Heart left ventricle (tissue), 16 donors: ENCODE results near the gene ARHGAP10. TPM values are rescaled to one million over a fixed set of nuclear protein-coding genes. Genes with fewer than 3 reads are reported as not detected.

Experiments used
- ATAC-seq, 4 donors: fragments of 200-7000 bp; cut with Tn5 transposase; one replicate each; pipeline ENCODE4 v1.9.1; 2020 to 2022; ENCODE audit warnings: moderate library complexity in 4 of 4, mild to moderate bottlenecking in 3 of 4, moderate number of reproducible peaks in 1 of 4
- DNase-seq, 5 donors: peaks; one replicate each; pipeline ENCODE4 v3.0.0-alpha.2; 2020
- H3K27ac ChIP-seq, 12 donors: fragments of 200-600 bp; sonication (generic) in 4 of 12; one replicate each; pipeline versions ENCODE4 v1.5.0 to v1.8.0; 2016 to 2022; ENCODE audit warnings: mild to moderate bottlenecking in 2 of 12
- H3K27me3 ChIP-seq, 9 donors: fragments of 200-600 bp; sonication (generic) in 2 of 9; one replicate each; pipeline versions ENCODE4 v1.5.1 to v1.8.0; 2016 to 2022; ENCODE audit warnings: mild to moderate bottlenecking in 3 of 9
- H3K36me3 ChIP-seq, 9 donors: fragments of 200-600 bp; sonication (generic) in 2 of 9; one replicate each; pipeline versions ENCODE4 v1.5.0 to v1.8.0; 2018 to 2022; ENCODE audit warnings: mild to moderate bottlenecking in 2 of 9
- H3K4me1 ChIP-seq, 12 donors: fragments of 200-600 bp; sonication (generic) in 4 of 12; one replicate each; pipeline versions ENCODE4 v1.5.0 to v1.8.0; 2016 to 2022; ENCODE audit warnings: mild to moderate bottlenecking in 3 of 12
- H3K4me3 ChIP-seq, 12 donors: fragments of 200-600 bp; sonication (generic) in 4 of 12; one replicate each; pipeline versions ENCODE4 v1.5.0 to v1.8.0; 2017 to 2022; ENCODE audit warnings: mild to moderate bottlenecking in 9 of 12, moderate library complexity in 4 of 12
- H3K9me3 ChIP-seq, 12 donors: fragments of 200-600 bp; sonication (generic) in 4 of 12; one replicate each; pipeline versions ENCODE4 v1.5.0 to v1.8.0; 2016 to 2022; ENCODE audit warnings: mild to moderate bottlenecking in 1 of 12
- CTCF ChIP-seq, 12 donors: fragments of 200-600 bp; sonication (generic) in 4 of 12; IDR thresholded peaks; one replicate each; pipeline versions ENCODE4 v1.5.0 to v1.8.0; 2018 to 2022; ENCODE audit warnings: antibody characterized with exemption in 12 of 12, mild to moderate bottlenecking in 5 of 12
- POLR2A ChIP-seq, 2 donors: fragments of 450-650 bp; IDR thresholded peaks; one replicate each; pipeline ENCODE4 v1.6.1; 2017; ENCODE audit warnings: antibody characterized with exemption in 2 of 2, mild to moderate bottlenecking in 2 of 2, moderate library complexity in 2 of 2
- WGBS, 4 donors: extraction: QIAGEN DNeasy Blood & Tissue Kit in 2 of 4; methylation state at CpG; one replicate each; pipeline versions ENCODE4 v1.1.5 to v1.1.7; 2013 to 2018; 5-methylcytosine and 5-hydroxymethylcytosine counted together
- intact Hi-C, 10 donors: fragments of 100-400 bp; cut with DNase I; formaldehyde crosslinking; loops; one replicate each; pipeline versions ENCODE4 v1.11.1 to v1.14.2; 2022
- polyA plus RNA-seq, 2 donors: library from polyadenylated mRNA; stranded (reverse); fragments of 200-250 nt; gene quantifications; one replicate each; pipeline ENCODE4 v1.2.3, GENCODE V29; 2013
- total RNA-seq, 9 donors: library from RNA; depleted of rRNA in 2 of 9; stranded (reverse); fragments of >200 nt in 2 of 9; fragmentation: NEBNext Ultra II Directional in 3 of 9; extraction: Animal tissue kit (Norgen Biotek cat#: 25700) in 3 of 9; gene quantifications; one replicate each; pipeline versions ENCODE4 v1.1.0 to v1.2.4, GENCODE V29; 2016 to 2023
- donor health status: ischemic (EF 13 %, LVEDD 7.1; RV severe dilation, severe dysfunction).
- donor health status: healthy with polysubstance abuse.
- donor health status: DM: no; HTN: yes; CAD: no.
- donor health status: DM: no; HTN: no; CAD: no.
- donor health status: ischemic (EF 25% LVEDD 6.9; RV normal size, moderate dysfunction).
- donor health status: ischemic (EF 25% LVEDD 5.7; RV mildly dilated, moderate dysfunction).
- donor health status: healthy.
- donor health status: DM: yes; HTN: yes; CAD: no.
- donor health status: ischemic (EF 35%, LVEDD 5.7; RV mildly dilated, moderate dysfunction).
- donor health status: nonischemic (EF 11% LVEDD 7.7; RV severe dilation, severe dysfunction).
- donor health status: DM: yes; HTN: yes; CAD: no.
- donor health status: PGD.
- donor health status: ischemic (EF 29% LVEDD 5.4; RV normal size, mild dysfunction).
- donor health status: nonischemic (EF 23%, LVEDD 6.1; RV moderate dilation, normal function).

ARHGAP10 gene
- total and polyA plus RNA-seq, 11 donors: 30.6 to 73.7 (median 51.7) TPM

GRCh38 chr4:148059617-148060180, 327.8 kb downstream of the ARHGAP10 start:
- ATAC-seq (peak; percentile 51 to 74 (median 64)), DNase-seq (peak in 3 of 5 donors; percentile 42 to 66 (median 62))
- TF ChIP-seq CTCF (IDR thresholded peaks at IDR 0.05) (no peak), POLR2A (IDR thresholded peaks at IDR 0.05) (no peak)
- Histone ChIP-seq H3K9me3 (no peaks in the 10 kb centered on the region), H3K36me3 (peaks cover 0 to 19% (median 11%) of the 10 kb centered on the region in 9 donors), H3K4me3 (no peak overlapping the region), H3K27me3 (no peaks in the 10 kb centered on the region), H3K4me1 (peaks cover 0 to 73% (median 47%) of the 10 kb centered on the region in 12 donors), H3K27ac (peak overlapping the region in 11 of 12 donors; percentile 7 to 84 (median 55))
- 49 to 55% (median 53%) methylated on average over 10 of the region's 10 CpGs for WGBS, 4 donors
- intact Hi-C loops: loop anchor here in 5 of 10 donors (10.0 kb wide), 3 partner anchors 65 to 385 kb away; partner anchors contain the start of gene NR3C2 (in 4 of the 5)

- peaks cover 0 to 74% (median 43%) of the 10 kb centered on the region in 12 donors for H3K4me1 ChIP-seq
- no peaks in the 10 kb centered on the region for H3K27me3 ChIP-seq
- peak overlapping the region in 1 of 12 donors; percentile 29 for H3K4me3 ChIP-seq
- WGBS, 4 donors: 76 to 81% (median 78%) methylated on average over 13 of the region's 13 CpGs
- intact Hi-C loops: loop anchor here in 1 of 10 donors (10.0 kb wide), 1 partner anchor 66 kb away; no protein-coding TSS in a partner anchor
- DNase-seq: no peak
- peaks cover 0 to 27% (median 13%) of the 10 kb centered on the region in 9 donors for H3K36me3 ChIP-seq
- ATAC-seq: no peak
- H3K27ac ChIP-seq: peak overlapping the region in 11 of 12 donors; percentile 7 to 84 (median 55)
- TF ChIP-seq CTCF (IDR thresholded peaks at IDR 0.05) (no peak), POLR2A (IDR thresholded peaks at IDR 0.05) (no peak)
- H3K9me3 ChIP-seq: no peaks in the 10 kb centered on the region
Measured at GRCh38 chr4:148060264-148061140, 328.6 kb downstream of the ARHGAP10 start.

GRCh38 chr4:148061141-148061481, 329.2 kb downstream of the ARHGAP10 start:
- peak overlapping the region in 1 of 12 donors; percentile 29 for H3K4me3 ChIP-seq
- H3K27me3 ChIP-seq: no peaks in the 10 kb centered on the region
- no peak for DNase-seq
- H3K36me3 ChIP-seq: peaks cover 0 to 33% (median 13%) of the 10 kb centered on the region in 9 donors
- H3K9me3 ChIP-seq: no peaks in the 10 kb centered on the region
- intact Hi-C loops: loop anchor here in 1 of 10 donors (10.0 kb wide), 1 partner anchor 66 kb away; no protein-coding TSS in a partner anchor
- WGBS, 4 donors: 31 to 37% (median 33%) methylated on average over 4 of the region's 4 CpGs
- H3K27ac ChIP-seq: peak overlapping the region in 2 of 12 donors; percentile 69 to 84
- TF ChIP-seq CTCF (IDR thresholded peaks at IDR 0.05): no peak
- no peak for TF ChIP-seq POLR2A (IDR thresholded peaks at IDR 0.05)
- no peak for ATAC-seq
- H3K4me1 ChIP-seq: peaks cover 0 to 71% (median 43%) of the 10 kb centered on the region in 12 donors

GRCh38 chr4:148061795-148062194, 329.9 kb downstream of the ARHGAP10 start:
- Histone ChIP-seq H3K4me3 (no peak overlapping the region), H3K27me3 (no peaks in the 10 kb centered on the region), H3K4me1 (peaks cover 0 to 72% (median 40%) of the 10 kb centered on the region in 12 donors), H3K9me3 (no peaks in the 10 kb centered on the region), H3K36me3 (peaks cover 0 to 39% (median 19%) of the 10 kb centered on the region in 9 donors), H3K27ac (peak overlapping the region in 2 of 12 donors; percentile 22 to 84)
- 46 to 51% (median 48%) methylated on average over 8 of the region's 8 CpGs for WGBS, 4 donors
- peak in 3 of 4 donors; percentile 3 to 14 (median 13) for ATAC-seq
- TF ChIP-seq POLR2A (IDR thresholded peaks at IDR 0.05) (no peak), CTCF (IDR thresholded peaks at IDR 0.05) (no peak)
- DNase-seq: no peak
- intact Hi-C loops: loop anchor here in 1 of 10 donors (10.0 kb wide), 1 partner anchor 67 kb away; no protein-coding TSS in a partner anchor
